Thyroid gland (tissue), 4 donors: Measurements from ENCODE around the gene ETV6.

Experiments
- POLR2A ChIP-seq, 2 donors: fragments of 450-650 bp; IDR thresholded peaks; one replicate each; pipeline ENCODE4 v1.6.1; 2017; ENCODE audit warnings: antibody characterized with exemption in 2 of 2, mild to moderate bottlenecking in 2 of 2, moderate library complexity in 1 of 2
- TF ChIP-seq, protein P1 (sequence below), 6 experiments: fragments of 200-600 bp in 3 of 6; fragments of 450-650 bp in 3 of 6; sonication (generic) in 3 of 6; IDR thresholded peaks; one replicate each; pipeline ENCODE4 v1.5.1; 2016 to 2019; ENCODE audit warnings: antibody characterized with exemption in 6 of 6, mild to moderate bottlenecking in 2 of 6, inconsistent platforms in 1 of 6, moderate library complexity in 1 of 6

- TF ChIP-seq, protein P1, sequence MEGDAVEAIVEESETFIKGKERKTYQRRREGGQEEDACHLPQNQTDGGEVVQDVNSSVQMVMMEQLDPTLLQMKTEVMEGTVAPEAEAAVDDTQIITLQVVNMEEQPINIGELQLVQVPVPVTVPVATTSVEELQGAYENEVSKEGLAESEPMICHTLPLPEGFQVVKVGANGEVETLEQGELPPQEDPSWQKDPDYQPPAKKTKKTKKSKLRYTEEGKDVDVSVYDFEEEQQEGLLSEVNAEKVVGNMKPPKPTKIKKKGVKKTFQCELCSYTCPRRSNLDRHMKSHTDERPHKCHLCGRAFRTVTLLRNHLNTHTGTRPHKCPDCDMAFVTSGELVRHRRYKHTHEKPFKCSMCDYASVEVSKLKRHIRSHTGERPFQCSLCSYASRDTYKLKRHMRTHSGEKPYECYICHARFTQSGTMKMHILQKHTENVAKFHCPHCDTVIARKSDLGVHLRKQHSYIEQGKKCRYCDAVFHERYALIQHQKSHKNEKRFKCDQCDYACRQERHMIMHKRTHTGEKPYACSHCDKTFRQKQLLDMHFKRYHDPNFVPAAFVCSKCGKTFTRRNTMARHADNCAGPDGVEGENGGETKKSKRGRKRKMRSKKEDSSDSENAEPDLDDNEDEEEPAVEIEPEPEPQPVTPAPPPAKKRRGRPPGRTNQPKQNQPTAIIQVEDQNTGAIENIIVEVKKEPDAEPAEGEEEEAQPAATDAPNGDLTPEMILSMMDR (IDR thresholded peaks at IDR 0.05): no peak
- TF ChIP-seq POLR2A (IDR thresholded peaks at IDR 0.05): no peak
These were observed 212.6 kb downstream of the ETV6 start for GRCh38 chr12:11861864-11862600.
